Stimulated activated CD8-positive, alpha-beta memory T cell treated with anti-CD3 and anti-CD28 coated beads, Interleukin-15, amount 100 ng/mL, for 1 hour (primary cell): ENCODE measurements around the gene TRAPPC3.

Source experiments
- DNase-seq: peaks from one replicate; pipeline ENCODE4 v3.0.0-alpha.2; 2020; ENCODE audit warnings: low read depth

Gene TRAPPC3

DNA sequence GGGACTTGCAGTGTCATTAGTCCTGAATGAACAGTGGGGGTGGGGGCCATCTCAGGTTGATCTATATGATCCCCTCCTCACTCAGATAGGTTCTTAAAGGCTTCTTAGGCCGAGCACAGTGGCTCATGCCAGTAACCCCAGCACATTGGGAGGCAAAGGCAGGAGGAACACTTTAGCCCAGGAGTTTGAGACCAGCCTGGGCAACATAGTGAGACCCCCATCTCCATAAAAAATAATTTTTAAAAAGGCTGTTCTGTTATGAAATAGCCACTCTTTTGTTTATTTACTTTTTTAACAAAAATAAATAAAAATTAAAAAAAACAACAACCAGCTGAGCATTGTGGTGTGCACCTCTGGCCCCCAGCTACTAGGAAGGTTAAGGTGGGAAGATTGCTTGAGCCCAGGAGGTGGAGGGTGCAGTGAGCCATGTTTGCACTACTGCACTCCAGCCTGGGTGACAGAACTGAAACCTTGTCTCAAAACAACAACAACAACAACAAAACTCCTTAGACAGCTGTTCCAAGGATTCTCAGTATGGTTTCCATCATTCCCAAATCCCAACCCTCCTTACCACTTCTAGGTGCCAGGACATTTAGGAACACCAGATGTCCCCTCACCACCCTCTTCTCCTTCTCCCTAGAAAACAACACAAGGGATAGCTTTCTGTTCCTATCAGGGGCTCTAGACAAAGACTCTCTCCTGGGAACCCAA, 2.0 kb upstream of the TRAPPC3 start:
- DNase-seq, result no peak

DNA sequence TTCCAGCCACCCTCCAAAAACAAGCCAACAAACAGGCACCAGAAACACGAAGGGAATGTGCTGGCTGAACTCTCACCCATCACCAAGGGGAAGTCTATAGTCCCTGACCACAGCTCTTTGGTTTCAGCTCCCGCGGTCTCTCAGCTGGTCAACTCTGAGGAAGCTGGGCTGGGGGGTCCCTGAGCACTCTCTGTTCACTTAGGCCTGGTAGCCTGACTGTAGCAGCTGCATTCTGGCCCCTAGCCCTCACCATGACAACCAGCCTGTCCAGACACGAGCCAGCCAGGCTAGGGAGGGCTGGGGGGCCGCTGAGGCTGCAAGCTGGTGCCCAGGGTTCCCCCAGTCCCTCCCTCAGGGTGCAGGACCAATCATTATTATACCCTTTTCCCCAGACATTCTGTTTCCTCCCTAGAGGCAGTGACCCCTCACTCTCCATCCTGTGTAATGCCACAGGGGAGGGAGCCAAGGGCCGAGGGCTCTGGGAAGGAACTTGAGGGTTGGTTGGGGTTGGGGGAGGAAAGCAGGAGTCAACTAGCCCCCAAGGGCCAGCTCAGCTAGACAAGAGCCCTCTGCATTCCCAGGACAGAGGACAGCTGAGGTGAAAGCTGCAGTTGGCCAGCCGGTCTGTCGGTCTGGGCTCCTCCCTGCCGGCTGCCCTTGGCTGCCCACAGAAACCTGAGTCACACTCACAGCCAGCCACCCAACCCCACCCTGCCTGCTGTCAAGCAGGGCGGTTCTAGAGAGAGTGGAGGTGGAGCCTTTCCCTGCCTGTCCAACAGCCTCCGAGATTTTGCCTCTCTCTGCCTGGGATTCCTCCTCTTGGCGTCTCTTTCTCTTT, 1.2 kb upstream of the TRAPPC3 start:
- peak; percentile 46 for DNase-seq

DNA sequence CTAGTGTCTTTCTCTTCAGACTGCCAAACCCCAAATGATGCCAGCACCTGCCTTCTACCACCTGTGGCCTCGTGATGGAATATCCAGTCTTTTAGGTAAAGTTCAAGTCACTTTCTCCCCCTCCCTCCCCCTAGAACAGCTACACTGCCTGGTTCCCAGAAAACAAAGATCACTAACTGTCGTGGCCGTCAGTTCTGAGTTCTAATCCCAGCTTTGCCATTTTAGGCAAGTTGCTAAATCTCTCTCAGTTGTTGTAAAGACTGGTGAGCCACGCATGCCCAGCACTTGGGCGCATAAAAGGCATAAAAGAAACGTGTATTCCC, 648 bp upstream of the TRAPPC3 start:
- no peak for DNase-seq

DNA sequence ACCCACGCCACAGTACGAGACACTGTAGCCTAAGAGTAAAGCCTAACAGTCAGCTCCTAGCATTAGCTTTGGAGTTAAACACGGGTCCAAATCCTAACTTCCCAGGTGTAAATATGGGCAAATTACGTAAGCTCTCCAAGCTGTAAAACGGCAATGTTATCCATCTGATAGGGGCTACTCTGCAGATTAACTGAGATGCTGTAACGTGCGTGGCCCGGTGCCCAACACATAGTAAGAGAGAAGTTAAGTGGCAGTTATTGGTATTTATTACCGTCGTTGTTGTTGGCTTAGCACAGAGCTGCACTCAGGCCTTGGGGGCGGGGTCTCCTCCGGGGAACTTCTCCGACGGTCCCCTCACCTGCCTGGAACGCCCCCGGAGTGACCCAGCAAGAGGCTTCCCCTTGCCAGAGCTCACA, 457 bp downstream of the TRAPPC3 start:
- DNase-seq, result no peak

DNA sequence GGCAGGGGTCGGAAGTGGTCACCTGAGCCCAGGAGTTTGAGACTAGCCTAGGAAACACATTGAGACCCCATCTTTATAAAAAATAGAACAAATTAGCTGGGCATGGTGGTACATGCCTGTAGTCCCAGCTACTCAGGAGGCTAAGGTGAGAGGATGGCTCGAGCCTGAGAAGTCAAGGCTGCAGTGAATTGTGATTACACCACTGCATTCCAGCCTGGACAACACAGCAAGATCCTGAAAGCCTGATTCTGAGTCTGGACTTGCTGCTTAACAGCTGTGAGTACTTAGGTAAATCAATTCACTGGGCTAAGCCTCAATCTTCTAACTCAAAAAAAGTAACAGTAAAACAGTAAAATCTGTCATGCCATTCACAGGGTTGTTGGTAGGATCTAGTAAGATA, 4.9 kb downstream of the TRAPPC3 start:
- no peak for DNase-seq

DNA sequence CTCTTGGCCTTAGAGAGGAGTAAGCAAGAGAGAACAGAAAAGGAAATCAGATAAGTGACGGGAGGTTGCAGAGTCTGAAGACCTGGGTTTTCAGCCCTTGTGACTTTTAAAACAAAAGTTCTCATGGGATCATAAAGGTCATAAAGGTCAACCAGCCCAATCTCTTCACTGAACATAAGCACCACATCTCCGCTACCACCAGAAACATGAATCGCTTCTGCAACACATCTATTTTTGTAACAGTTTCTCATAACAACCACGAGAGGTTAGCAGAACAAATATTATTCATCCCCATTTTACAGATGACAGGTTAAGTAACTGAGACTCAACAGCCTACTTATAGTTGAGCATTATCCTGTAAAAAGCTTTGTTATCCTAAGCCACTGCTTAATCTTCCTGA, 5.9 kb downstream of the TRAPPC3 start:
- DNase-seq, result no peak

DNA sequence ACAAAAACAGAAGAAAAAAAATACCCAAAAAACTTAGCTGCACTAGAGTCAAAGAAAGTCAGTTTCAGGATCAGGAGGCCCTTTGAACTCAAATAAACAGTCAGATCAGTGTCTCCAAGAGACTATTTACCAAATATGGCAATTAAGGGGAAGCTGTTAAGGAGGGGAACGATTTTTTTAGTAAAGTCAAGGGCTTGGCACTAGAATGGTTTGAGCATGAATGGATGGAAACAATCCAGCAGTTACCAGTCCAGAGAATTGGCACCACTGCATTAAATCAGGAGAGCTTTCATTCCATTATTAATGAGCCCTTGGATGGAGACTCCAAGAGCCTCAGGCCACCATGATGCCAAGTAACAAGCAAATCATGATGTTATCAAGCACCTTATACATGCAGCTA, 7.2 kb downstream of the TRAPPC3 start:
- no peak for DNase-seq

DNA sequence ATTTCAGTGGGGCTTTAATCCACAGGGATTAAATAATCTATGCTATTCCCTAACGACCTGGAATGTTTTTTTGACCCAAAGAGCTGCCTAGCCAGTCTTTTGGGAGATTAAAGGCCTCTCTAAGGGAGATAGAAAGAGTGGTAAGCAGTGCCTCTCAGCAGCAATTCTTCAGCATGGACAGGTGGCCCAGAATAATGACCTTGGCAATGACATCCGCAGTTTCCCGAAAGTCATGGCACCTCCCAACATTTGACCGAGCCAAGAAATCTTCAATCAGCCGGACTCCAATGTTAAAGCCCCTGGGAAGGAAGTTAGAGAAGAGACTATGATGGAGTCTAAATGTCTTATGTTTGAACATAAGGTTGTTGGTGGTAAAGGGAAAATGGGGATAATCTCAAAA, 9.8 kb downstream of the TRAPPC3 start:
- no peak for DNase-seq

DNA sequence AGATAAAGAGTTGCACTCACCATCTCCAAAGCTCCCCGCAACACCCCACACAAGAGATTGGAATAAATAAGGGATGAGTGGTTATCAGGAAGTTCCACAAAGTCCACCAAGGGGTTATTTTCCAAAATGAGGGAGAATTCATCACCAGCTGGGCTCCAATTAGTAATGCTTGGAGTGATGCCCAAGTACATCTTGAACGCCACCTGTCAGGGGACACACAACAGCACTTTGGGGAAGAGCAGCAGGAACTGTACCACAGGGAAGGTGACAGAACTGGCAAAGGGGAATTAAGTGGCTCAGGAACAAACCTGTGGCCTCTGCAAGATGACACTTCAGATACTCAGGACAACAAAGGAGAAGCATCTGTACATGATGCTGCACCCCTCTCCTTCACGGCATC, 11.5 kb downstream of the TRAPPC3 start:
- no peak for DNase-seq

DNA sequence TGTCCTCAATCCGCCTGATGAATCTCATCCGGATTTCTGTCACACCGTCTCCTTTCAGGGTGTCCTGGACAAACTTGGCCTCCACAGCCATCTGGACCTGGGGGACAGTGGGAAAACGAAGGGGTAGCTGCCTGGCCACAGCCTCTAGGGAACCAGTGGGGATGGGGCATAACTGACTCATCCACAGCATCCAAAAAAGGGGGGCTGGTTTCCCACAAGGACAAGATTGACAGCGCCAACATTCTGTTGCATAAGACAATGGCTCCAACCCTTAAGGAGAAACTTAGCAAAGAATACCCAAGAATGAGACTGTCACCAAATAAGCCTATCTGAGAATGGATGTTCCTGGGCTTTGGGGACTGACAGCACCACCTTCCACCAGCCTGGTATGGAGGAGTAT, 12.1 kb downstream of the TRAPPC3 start:
- no peak for DNase-seq

DNA sequence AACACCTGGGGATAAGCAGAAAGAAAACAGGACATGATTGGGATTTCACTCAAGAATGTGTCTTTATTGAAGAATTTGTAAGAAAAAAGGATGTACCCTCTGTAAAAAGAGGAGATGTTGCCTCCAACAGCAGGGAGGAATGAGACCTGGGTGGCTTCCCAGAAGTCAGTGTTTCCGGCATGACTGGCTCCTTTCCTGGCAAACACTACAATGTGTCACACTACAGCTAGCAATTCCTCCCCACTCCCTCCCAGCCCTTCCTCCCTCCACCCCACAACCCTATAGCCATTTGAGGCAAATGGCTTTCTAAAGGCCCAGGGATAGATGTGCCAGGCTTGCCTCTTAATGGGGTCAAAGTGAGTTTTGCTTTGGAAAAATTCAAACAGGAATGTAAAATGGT, 12.8 kb downstream of the TRAPPC3 start:
- no peak for DNase-seq

DNA sequence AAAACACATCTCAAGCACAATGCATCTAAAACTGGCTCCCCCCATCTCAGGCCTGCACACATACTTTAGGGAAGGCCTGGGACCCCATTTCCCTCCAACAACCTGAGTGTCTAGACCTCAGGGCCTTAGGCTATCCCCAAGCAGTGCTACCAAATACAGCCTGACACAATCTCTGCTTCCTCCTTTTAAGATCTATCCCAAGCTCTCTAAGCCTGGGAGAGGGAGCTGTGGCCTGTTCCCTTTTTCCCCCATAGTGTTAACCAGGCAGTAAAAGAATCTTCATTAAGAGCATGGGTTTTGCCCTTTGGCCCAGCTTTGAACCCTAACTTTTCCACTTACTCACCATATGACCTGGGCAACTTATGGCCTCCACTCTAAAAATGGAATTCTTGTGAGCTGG, 13.5 kb downstream of the TRAPPC3 start:
- DNase-seq, result no peak

DNA sequence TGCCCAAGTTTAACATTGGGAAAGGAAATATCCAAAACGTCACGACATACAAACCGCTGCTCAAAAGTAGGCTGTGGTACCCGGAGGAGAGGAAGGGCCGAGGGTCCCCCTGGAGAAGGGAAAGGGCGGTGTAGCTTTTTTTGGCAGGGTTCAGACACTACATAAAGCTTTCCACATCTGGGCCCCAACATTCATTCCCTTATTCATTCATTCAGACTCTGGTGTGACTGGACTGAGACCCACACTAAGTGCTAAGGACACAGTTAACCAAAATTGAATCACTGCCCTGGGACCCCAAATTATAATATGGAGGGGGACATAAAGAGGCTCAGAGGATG, 14.0 kb downstream of the TRAPPC3 start:
- DNase-seq, result no peak

DNA sequence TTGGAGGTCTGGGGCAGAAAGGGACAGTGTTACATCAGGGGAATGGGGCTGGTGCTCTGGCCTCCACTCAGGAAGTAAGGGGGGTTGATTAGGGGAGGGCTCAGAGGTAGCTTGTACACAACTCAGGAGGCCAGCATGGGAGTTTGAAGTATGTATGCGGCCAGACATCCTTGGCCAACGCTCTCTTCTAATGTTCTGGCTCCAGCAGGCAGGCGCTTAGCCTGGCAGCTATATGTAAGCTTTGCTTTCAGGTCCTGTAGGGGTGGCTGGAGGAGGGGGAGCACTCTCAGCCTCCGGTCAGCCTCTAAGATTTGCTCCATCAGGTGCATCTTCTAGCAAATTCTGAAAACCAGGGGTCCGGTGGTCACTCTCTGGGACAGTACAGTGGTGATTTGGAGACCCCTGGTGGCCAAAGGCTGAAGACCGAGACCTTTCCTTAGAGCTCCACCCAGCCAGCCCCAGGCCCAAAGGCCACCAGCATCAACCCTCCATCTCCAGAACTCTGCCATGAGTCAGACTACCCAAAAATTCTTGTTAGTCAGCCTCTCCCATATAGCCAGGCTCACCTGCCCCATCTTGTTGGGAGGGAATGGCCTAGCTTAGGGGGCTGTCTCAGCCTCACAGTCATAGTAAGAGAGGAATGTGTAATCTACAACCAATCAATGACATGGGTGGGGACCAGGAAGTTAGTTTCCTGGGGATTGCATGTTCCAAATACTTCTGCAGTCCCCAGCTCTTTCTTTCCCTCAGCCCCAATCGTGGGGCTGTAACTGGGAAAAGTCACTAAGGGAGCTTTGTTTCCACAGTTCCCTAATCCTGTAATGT, 14.6 kb downstream of the TRAPPC3 start:
- DNase-seq, result no peak

DNA sequence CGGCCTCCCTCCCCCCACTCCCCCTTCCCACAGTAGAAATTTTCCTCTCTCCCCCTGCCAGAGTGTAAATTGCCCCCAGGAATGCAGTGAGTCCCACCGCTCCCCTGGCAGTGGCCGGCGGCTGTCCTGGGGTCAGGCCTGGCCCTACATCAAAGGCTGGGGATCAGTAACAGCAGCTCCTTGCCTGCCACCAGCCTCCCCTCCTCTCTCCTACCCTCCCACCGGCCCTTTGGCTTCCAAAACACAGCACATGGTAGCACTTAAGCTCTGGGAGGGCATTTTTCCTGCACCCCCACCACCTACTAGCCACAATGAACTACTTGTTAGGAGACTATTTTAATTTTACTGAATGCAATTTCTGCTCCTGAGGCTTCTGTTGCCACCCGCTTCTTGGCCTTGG, 15.3 kb downstream of the TRAPPC3 start:
- DNase-seq, result no peak

DNA sequence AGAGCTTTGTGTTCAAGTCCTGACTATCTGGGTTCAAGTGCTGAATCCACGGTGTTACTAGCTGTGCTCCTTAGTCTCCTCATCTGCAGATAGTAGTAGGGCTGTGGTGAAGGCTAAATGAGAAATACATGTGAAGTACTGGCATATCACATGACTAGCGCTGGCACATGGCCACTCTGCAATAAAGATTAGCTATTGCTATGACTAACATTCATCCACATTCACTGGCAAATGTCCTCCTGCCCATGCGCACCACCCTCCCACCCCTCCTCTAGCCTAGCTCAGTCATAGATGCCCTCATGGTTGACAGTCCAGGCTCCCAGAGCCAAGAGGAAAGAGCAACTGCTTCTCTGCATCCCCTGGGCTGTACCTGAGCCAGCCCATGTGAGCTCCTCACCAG, 15.8 kb downstream of the TRAPPC3 start:
- no peak for DNase-seq

DNA sequence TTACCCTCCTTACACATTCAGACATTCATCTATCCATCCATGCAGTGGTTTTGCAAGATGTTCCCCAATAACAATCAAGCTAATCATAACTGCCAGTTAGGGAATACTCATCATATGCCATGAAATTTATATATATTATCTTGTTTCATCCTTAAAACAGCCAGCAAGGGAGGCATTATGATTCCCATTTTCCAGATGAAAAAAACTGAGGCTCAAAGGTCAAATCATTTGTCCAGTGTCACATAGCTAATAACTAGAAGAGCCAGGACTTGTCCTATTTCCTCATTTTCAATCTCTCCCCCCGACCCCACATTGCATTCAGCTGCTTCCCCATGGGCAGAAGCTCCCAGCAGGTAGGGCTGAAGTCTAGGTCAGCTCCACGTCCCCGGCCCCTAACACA, 17.3 kb downstream of the TRAPPC3 start:
- no peak for DNase-seq

DNA sequence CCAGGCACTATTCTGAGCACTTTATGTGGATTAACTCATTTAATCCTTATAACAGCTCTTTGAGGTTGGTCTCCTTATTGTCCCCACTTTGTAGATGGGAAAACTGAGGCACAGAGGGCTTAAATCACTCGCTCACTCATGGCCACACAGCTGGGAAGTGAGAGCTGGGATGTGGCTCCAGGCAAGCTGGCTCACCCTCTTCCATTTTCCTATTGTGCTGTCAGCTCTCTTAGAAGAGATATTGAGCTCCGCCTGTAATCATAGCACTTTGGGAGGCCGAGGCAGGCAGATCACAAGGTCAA, 20.4 kb downstream of the TRAPPC3 start:
- DNase-seq, result no peak

DNA sequence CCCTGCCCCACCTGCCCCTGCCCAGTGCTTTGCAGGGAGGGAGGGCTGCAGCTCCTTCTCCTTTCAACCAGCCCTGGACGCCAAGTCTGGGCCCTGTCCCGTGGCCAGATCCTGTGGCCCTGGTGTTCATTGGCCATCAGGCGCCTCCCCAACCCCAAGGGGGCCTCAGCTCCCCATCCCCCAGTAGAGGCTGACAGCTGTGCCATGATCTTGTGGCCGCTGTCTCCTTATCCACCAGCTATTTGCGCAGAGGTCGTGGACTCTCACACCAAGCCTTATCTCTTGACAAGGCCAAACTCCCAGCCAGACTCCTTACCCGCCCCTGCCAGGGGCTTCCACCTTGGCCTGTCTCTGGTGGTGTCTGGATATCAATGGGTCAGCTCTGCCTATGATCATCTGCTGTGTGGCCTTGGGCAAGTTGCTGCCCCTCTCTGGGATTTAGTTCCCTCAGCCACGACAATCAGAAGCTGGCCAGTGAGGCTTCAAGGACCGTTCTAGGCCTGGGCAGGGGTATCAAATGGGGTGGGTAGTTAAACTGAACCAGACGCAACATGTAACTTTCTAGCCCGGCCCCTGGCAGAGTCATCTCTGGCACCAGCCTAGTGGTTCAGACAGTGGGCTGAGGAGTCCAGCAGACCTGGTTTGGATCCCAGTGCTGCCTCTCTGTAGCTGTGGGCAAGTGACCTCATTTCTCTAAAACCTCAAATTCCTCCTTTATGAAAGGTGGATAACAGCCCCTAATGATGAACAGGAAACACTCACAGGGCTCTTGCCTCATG, 21.0 kb downstream of the TRAPPC3 start:
- DNase-seq, result no peak

DNA sequence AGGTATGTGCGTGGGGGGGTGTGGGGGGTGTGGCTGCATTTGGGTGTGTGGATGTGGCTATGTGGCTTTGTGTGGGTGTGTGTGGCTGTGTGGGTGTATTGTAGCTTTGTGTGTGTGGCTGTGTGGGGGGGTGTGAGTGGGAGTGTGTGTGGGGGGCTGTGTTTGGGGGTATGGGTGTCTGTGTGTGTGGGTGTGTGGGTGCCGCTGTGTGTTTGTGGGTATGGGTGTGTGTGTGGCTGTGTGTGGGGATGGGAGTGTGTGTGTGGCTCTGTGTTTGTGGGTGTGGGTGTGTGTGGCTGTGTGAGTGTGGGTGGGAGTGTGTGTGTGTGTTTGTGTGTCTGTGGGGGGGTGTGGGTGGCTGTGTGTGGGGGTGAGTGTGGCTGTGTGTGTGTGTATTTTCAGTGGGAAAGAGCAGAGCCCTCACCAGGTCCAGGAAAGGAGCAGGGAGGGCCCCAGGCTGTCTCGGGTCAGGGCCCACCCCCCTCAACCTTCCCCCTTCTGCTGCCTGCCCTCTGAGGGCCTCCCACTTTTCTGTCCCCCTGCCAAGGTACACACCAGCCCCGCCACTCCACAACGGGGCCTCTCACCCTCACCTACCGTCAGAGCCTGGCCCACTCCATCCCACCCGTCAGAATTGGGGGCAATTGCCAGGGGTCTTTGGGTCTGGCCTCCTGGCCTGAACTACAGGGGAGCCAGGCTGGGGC, 22.3 kb downstream of the TRAPPC3 start:
- no peak for DNase-seq

DNA sequence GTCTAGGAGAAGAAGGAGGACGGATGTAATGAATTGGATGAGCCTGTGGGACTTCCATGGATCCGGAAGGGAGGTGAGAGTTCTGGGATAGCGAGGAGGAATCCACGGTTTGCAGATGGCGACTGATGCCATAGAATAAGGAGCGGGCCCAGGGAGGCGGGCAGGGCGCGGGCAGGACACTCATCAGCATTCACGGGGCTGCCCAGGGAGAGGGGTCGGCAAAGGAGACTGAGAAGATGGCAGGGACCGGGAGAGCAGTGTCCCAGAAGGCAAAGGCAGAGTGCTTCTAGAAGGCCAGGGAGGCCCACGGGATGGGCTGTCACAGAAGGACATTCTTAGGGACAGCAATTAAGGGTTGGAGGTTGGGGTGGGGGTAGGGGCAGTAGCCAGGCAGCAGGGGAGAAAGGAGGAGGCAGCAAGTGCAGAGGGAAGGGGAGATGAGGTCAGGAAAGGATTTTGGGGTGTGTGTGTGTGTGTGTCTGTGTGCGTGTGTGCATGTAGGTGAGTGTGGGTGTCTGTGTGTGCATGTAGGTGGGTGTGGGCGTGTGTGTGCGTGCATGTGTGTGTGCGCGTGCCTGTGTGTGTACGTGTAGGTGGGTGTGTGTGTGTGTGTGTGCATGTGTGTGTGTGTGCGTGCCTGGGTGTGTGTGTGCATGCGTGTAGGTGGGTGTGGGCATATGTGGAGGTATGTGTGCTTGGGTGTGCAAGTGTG, 23.1 kb downstream of the TRAPPC3 start:
- no peak for DNase-seq
